ENCODE data around the gene HOXD1.

The HOXD1 gene

DNA sequence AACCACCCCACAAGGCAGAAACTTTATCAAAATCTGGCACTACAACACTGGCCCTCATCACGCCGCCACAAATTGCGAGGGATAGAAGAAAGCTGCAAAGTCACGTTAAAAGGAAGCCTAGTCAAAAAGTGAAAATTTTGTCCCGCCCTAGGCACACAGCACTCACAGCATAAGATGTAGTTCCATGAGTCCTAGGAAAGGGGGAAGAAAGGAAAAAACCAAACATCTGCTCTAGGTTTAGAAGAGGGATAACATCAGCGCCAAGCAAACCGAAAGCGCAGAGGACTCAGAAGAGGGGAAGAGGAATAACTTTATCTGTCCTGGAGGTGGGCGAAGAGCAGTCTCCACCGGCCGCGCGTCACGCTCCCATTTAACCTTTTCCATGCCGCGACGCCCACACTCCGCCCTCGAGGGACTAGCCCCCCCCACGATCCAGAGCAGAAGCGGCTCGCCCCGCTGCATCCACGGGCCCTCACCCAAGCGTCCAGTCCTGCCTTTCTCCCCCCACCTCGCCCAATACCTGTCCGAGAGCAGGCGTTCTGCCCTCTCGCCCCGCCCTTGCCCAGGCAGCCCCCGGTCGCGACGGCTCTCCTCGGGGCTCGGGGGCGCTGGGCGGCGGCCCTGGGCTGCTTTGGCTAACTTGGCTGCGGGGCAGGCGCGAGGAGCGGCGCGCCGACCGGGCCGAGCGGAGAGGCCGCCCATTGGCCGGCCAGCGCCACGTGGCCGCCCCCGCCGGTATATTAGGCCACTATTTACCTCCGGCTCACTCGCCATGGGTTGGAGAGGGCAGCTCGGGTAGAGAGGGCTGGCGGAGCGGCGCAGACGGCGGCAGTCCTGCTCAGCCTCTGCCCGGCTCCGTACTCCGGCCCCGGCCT, at the start of gene HOXD1:
HOXD1 (plus strand) TSS at position 770 of the 875 bp plus-strand sequence. CDS start 134 bp downstream, outside the sequence.
- DNase-seq (ENCODE audit: low read depth in 2 of 2) = no peak

GRCh38 chr2:176138923-176139660, 49.4 kb upstream of the HOXD1 start:
- DNase-seq (ENCODE audit: low read depth in 2 of 2) = no peak

DNA sequence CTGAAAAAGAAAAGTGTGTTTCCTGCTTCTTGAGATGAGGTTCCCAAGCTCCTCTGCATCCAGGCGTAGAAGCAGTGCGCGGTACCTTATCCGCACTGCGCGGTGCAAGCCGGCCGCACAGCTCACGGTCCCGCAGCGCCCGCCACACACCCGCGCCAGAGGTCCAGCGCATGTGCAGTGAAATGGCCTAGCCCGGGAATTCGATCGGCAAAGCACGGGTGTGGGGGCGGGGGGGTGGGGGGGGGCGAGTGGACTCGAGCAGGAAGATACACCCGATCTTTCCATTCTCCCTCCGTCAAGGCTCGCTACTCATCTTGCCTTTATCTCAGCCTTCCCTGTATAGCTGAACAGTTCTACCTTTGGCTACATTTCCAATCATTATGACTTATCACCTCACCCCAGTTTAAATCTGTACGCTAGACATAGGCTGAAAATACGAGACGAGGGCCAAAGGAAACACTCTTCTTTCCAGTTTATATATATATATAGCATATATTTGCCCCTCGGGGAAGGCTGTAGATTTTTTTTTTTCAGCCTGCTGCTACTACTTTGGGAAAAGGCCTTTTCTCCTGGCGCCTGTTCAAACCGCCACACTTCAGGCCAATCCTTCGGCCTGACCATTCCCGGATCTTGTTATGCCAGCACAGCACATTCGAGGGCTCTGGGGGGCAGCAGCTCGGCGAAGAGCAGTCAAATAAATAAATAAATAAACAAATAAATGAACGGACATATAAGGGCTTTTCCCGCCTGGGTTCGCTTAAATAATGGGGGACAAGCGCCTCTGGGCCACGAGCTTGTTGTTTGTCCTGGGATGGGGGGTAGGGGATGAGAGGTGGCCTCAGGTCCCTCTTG, 48.6 kb upstream of the HOXD1 start:
- DNase-seq (ENCODE audit: low read depth in 2 of 2) = no peak

DNA sequence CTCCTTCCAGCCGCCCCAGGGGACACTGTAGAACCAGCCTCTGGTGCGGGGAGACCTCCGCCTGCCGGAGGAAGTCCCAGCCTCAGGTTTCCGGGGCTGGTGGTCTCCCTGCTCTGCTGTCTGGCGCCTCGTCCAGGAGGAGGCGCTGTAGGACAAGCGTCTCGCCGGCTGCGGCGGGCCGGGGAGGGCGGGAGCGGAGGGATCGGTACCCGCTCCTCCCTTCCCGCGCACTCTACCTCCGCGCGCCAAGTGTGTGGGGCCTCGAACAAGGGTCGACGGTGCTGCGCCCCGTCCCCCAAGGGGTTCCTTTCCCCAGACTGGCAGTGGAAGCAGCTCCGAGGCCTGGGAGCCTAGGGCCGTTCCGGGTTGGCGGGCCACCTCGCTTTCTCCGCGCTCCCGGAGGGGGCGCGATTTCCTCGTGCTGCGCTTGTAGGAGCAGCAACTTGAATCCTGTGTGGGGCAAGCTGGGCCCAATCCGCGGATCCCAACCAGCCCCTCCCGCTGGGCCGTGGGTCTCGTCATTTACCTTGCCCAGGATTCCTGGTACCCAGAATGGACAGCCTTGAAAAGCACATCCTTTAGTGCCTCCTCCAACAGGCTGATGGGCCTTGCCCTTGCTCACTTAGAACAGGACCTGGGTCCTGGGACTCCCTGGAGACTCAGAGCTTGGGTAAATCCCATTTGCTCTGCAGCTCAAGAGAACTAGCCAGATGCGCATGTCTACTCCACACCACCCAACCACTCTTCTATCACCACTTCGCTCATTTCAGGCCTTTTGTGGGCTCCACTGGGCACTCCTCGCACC, 47.8 kb upstream of the HOXD1 start:
- no peak for DNase-seq (ENCODE audit: low read depth in 2 of 2)

DNA sequence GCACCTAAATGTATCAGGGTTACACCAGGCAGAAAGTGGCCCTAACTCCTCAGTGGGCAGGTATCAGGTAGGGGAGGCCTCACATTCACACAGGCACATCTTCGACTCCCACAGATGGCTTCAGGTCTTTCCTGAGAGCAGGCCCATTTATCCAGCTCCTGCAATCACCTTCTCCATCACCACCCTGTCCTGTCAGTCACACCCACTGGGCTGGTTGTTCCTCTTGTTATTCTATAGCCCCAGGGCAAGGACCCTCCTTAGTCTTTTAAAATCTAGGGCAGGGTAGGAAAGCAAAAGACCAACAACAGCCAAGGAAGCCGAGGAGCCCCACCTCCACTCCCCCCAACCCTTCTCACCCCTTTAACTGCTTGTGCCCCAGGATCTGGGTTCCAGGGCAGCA, 46.2 kb upstream of the HOXD1 start:
- no peak for DNase-seq (ENCODE audit: low read depth in 2 of 2)

GRCh38 chr2:176145085-176145969, 43.1 kb upstream of the HOXD1 start:
- DNase-seq (ENCODE audit: low read depth in 2 of 2) = no peak

DNA sequence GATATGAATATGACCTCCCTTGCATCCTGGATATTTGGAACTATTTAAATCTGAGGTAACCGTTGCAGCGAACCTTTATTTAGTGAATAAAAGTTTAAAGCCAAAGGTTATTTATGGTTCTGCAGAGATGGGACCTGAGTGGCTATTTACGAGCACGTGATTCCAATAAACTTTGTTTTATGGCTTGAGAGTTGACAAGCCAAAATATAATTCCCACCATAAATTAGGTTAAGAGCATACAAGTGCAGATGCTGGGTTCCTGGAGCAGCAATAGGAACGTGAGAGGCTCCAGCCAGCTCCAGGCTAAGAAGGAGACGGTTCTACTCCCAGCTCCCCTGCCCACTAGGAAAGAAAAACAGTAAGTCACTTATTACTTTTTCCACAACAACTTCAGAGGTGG, 42.4 kb upstream of the HOXD1 start:
- DNase-seq (ENCODE audit: low read depth in 2 of 2) = no peak

DNA sequence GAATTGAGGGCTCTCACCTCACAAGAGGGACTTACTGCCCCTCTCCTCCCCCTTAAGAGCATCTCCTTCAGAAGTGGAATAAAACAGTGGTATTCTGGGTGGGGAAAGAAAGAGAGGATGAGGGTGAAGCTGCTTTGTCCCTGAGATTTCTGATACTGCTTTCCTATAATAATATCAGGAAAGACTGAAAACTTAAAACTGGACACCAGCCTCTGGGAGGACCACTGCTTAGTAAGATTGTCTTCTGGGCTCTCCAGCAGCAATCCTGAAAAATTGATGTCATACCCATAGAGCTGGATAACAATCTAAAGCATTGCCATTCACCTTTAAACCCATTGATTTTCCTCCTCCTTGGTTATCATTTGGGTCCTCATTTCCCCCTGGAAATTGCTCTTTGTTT, 41.8 kb upstream of the HOXD1 start:
- DNase-seq (ENCODE audit: low read depth in 2 of 2) = no peak

- DNase-seq (ENCODE audit: low read depth in 2 of 2) = no peak
These were observed 41.2 kb upstream of the HOXD1 start for GRCh38 chr2:176147210-176147799.

- no peak for DNase-seq (ENCODE audit: low read depth in 2 of 2)
These were observed 40.5 kb upstream of the HOXD1 start for GRCh38 chr2:176147800-176148496.

- DNase-seq (ENCODE audit: low read depth in 2 of 2) = no peak
These were observed 39.6 kb upstream of the HOXD1 start for GRCh38 chr2:176148751-176149421.

DNA sequence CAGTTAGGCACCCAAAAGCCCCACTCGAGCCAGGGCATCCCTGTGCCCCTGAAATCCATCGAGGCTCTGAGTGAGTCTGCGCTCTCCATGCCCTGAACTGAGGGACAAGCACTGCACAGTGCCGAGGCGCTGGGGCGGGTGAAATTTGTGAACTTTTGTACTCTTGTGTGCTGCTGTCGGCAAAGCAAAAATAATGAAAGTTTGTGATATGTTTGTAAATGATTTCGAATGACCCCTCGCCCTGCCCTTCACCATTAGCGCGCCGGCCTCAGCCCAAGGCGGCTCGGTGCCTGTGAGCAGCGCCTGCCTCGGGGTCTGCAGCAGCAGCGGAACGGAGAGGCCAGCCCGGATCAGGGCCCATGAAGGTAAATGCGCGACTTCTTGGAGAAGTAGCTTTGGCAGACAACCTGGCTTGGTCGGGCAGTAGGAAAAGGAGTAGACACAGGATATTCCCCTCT, 39.0 kb upstream of the HOXD1 start:
- DNase-seq (ENCODE audit: low read depth in 2 of 2) = no peak

- no peak for DNase-seq (ENCODE audit: low read depth in 2 of 2)
These were observed 38.4 kb upstream of the HOXD1 start for GRCh38 chr2:176149939-176150583.

DNA sequence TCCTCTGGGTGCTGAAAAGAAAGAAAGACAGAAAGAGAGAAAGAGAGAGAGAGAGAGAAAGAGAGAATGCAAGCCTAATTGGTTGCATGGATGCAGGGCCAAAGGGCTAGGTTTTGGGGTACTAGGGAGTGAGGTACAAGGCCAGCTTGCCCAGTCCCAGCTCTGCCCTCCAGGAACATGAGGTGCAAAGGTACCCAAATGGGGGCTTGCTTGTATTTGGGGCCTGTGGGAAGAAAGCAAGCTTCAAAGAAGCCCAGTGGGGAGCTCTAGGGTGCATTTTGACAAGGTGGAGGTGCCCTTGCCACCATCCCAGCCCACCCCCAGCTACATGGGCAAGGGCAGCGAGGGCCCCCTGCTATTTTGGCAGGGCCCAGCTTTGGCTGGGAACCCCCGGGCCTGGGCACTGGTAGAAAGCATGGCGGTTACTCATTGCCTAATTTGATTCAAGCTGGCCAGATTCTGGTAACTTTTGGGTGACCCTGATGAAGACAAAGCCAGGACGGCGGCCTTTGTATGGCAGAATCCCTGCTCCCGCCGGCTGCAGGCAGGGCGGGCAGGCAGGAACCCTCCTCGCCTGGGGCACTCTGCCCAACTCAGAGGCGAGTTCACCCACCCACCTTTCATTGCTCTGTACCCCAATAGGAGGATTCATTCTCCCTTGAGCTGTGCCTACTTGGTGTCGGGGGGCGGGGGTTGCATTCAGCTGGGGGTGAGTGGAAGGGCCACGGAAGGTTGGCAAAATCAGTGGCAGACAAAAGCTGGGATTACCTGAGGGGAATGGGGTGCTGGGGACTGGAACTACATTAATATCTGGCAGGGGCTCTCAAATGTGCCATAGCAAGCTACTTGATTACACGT, 37.7 kb upstream of the HOXD1 start:
- DNase-seq (ENCODE audit: low read depth in 2 of 2) = no peak

DNA sequence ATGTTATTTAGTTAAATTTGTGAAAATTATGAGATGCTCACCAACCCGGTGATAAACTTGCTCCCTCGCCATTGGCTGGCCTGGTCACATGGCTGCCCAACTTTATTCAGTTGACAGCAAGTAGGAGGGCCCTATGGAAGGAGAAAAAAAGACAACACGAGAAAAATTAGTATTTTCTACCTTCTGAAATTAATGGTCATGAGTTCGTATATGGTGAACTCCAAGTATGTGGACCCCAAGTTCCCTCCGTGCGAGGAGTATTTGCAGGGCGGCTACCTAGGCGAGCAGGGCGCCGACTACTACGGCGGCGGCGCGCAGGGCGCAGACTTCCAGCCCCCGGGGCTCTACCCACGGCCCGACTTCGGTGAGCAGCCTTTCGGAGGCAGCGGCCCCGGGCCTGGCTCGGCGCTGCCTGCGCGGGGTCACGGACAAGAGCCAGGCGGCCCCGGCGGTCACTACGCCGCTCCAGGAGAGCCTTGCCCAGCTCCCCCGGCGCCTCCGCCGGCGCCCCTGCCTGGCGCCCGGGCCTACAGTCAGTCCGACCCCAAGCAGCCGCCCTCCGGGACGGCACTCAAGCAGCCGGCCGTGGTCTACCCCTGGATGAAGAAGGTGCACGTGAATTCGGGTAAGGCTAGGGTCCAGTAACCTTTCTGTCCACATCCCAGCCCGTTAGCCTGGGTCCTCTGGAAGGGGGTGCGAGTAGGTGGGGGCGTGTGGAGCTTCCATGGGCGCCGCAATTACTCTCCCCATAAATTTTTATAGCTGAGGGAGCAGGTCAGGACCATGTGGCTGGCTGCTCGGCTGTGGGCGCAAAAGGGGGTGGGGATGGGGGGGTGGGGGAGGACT, 36.8 kb upstream of the HOXD1 start, which contains the start of gene HOXD4:
HOXD4 (plus strand) TSS at position 109 of the 846 bp plus-strand sequence; CDS start at position 193, 84 bp downstream.
- no peak for DNase-seq (ENCODE audit: low read depth in 2 of 2)

All from fibroblast of skin of left quadriceps (primary cell).